Neural progenitor cell (in vitro differentiated cells): Measurements from ENCODE around the gene RPH3AL. TPM values are rescaled to one million over a fixed set of nuclear protein-coding genes. Genes with fewer than 3 reads are reported as not detected.
A peak's percentile ranks its signal among the peaks of the same experiment; 100 is the strongest.

Source experiments
- DNase-seq: peaks from one replicate; pipeline ENCODE4 v3.0.0-alpha.2; 2016; ENCODE audit warnings: low spot score
- H2AFZ ChIP-seq: fragments of 200-600 bp; sonication (generic); replicated peaks from 2 replicates; pipeline ENCODE4 v1.6.1; 2016; ENCODE audit warnings: antibody characterized with exemption
- H3F3A ChIP-seq: fragments of 200-600 bp; sonication (generic); 2 replicates; pipeline ENCODE4 v1.6.1; 2016; ENCODE audit warnings: antibody characterized with exemption, low read depth
- H3K27ac ChIP-seq: fragments of 200-600 bp; sonication (generic); 2 replicates; pipeline ENCODE4 v1.5.1; 2016; ENCODE audit warnings: mild to moderate bottlenecking
- H3K27me3 ChIP-seq: fragments of 200-600 bp; sonication (generic); 2 replicates; pipeline ENCODE4 v1.6.1; 2016; ENCODE audit warnings: mild to moderate bottlenecking, moderate library complexity
- H3K36me3 ChIP-seq: fragments of 200-600 bp; sonication (generic); 2 replicates; pipeline ENCODE4 v1.5.1; 2016
- H3K4me1 ChIP-seq: fragments of 200-600 bp; sonication (generic); 2 replicates; pipeline ENCODE4 v1.6.1; 2016; ENCODE audit warnings: mixed run types
- H3K4me2 ChIP-seq: fragments of 200-600 bp; sonication (generic); 2 replicates; pipeline ENCODE4 v1.6.1; 2016
- H3K4me3 ChIP-seq: fragments of 200-600 bp; sonication (generic); 2 replicates; pipeline ENCODE4 v1.5.1; 2016
- H3K79me2 ChIP-seq: fragments of 200-600 bp; sonication (generic); 2 replicates; pipeline ENCODE4 v1.6.1; 2016; ENCODE audit warnings: low read depth
- H3K9ac ChIP-seq: fragments of 200-600 bp; sonication (generic); 2 replicates; pipeline ENCODE4 v1.6.1; 2016
- H3K9me3 ChIP-seq: fragments of 200-600 bp; sonication (generic); 2 replicates; pipeline ENCODE4 v1.5.1; 2016; ENCODE audit warnings: low read depth
- H4K20me1 ChIP-seq: fragments of 200-600 bp; sonication (generic); 2 replicates; pipeline ENCODE4 v1.6.1; 2016; ENCODE audit warnings: low read depth
- H3K27ac Mint-ChIP-seq: 3 replicates; pipeline ENCODE4 v1.8.0; 2021; ENCODE audit warnings: mixed read lengths
- H3K27me3 Mint-ChIP-seq: 2 replicates; pipeline ENCODE4 v1.8.0; 2022; ENCODE audit warnings: low read depth, mild to moderate bottlenecking, inconsistent platforms, moderate library complexity, mixed read lengths; ENCODE audit not compliant: insufficient read depth
- H3K36me3 Mint-ChIP-seq: 3 replicates; pipeline ENCODE4 v1.8.0; 2021; ENCODE audit warnings: mixed read lengths
- H3K4me1 Mint-ChIP-seq: 3 replicates; pipeline ENCODE4 v1.8.0; 2021; ENCODE audit warnings: mixed read lengths
- H3K4me3 Mint-ChIP-seq: 3 replicates; pipeline ENCODE4 v1.8.0; 2021; ENCODE audit warnings: mild to moderate bottlenecking, moderate library complexity, mixed read lengths
- H3K9me3 Mint-ChIP-seq: 3 replicates; pipeline ENCODE4 v1.8.0; 2020; ENCODE audit warnings: mixed read lengths
- EZH2 ChIP-seq: fragments of 200-600 bp; sonication (generic); IDR thresholded peaks from 2 replicates; pipeline ENCODE4 v1.6.1; 2017; ENCODE audit warnings: antibody characterized with exemption, mild to moderate bottlenecking, moderate library complexity
- EZH2phosphoT487 ChIP-seq: fragments of 200-600 bp; sonication (generic); IDR thresholded peaks from 2 replicates; pipeline ENCODE4 v1.6.1; 2017; ENCODE audit warnings: antibody characterized with exemption
- total RNA-seq: library from RNA; depleted of rRNA; stranded (reverse); fragments of >200 nt; gene quantifications from 2 replicates; pipeline ENCODE4 v1.2.3, GENCODE V29; 2015; ENCODE audit warnings: low replicate concordance
- TF ChIP-seq, protein P1 (sequence below): fragments of 200-600 bp; sonication (generic); IDR thresholded peaks from 2 replicates; pipeline ENCODE4 v1.5.1; 2017; ENCODE audit warnings: antibody characterized with exemption, mild to moderate bottlenecking

The RPH3AL gene
- total RNA-seq, 1 donor from 2014 or later = 7.5 TPM

DNA sequence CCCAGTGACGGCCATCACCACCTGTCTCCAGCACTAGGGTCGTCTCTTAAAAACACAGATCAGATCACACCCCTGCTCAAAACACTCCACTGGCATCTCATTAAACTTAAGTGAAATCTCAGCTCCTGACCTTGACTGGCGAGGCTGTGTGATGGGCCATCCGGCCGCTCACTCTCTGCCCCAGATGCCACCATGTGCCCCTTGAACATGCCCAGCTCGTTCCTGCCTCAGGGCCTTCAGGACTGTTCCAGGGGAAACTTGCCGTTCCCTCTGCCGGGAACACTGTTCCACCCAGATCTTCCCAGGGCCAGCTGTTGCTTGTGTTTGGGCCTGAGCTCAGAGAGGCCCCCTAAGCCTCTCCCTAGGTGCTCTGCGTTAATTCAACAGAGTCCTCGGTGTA is 39.4 kb downstream of the RPH3AL start:
- H3K4me1 Mint-ChIP-seq = peaks cover 37% of the 10 kb centered on the region
- Histone ChIP-seq H3K79me2 (no peaks in the 10 kb centered on the region), H3F3A (peaks cover 19% of the 10 kb centered on the region), H3K36me3 (no peaks in the 10 kb centered on the region), H3K4me3 (no peak overlapping the region), H4K20me1 (peaks cover 7% of the 10 kb centered on the region), H3K9ac (no peak overlapping the region), H3K9me3 (no peaks in the 10 kb centered on the region), H3K4me1 (peaks cover 32% of the 10 kb centered on the region), H3K4me2 (no peak overlapping the region), H3K27ac (no peak overlapping the region), H2AFZ (no peak overlapping the region), H3K27me3 (no peaks in the 10 kb centered on the region)
- DNase-seq = no peak
- peaks cover 31% of the 10 kb centered on the region for H3K9me3 Mint-ChIP-seq
- H3K27ac Mint-ChIP-seq = no peak overlapping the region
- H3K27me3 Mint-ChIP-seq = peaks cover 19% of the 10 kb centered on the region
- TF ChIP-seq, protein P1, sequence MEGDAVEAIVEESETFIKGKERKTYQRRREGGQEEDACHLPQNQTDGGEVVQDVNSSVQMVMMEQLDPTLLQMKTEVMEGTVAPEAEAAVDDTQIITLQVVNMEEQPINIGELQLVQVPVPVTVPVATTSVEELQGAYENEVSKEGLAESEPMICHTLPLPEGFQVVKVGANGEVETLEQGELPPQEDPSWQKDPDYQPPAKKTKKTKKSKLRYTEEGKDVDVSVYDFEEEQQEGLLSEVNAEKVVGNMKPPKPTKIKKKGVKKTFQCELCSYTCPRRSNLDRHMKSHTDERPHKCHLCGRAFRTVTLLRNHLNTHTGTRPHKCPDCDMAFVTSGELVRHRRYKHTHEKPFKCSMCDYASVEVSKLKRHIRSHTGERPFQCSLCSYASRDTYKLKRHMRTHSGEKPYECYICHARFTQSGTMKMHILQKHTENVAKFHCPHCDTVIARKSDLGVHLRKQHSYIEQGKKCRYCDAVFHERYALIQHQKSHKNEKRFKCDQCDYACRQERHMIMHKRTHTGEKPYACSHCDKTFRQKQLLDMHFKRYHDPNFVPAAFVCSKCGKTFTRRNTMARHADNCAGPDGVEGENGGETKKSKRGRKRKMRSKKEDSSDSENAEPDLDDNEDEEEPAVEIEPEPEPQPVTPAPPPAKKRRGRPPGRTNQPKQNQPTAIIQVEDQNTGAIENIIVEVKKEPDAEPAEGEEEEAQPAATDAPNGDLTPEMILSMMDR = no peak
- TF ChIP-seq EZH2phosphoT487 = no peak
- TF ChIP-seq EZH2 = no peak
- H3K4me3 Mint-ChIP-seq = no peak overlapping the region
- peaks cover 6% of the 10 kb centered on the region for H3K36me3 Mint-ChIP-seq

DNA sequence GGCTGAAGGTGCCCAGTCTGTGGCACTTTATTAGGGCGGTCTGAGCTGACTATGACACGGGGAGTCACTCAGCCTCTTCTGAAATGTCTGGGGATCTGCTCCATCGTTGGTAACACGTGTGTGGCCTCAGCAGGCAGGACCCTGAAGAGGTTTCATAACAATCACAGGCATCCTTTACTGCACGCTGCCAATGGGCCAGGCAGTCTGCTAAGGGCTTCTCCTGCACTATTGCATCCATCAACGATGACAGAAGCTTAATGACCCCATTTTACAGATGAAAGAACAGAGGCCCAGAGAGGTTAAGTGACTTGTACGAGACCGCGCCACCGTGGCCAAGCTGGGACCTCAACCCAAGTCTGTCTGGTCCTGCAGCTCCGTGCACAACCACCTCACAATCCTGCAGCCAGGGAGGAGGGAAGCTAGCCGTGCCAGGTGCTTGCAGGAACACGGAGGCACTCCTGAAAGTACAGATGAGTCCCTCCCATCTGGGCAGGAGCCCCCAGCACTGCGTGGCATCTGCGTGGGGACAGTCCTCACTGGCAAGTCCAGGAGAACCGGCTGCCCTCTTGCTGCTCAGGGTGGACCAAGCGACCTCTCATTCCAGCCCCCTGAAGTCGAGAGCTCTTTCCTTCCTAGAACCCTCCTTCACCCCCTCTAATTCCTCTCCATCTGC is 40.0 kb downstream of the RPH3AL start:
- Histone ChIP-seq H3K27me3 (no peaks in the 10 kb centered on the region), H2AFZ (no peak overlapping the region), H3K27ac (no peak overlapping the region), H3K9ac (no peak overlapping the region), H3K36me3 (no peaks in the 10 kb centered on the region), H4K20me1 (peaks cover 7% of the 10 kb centered on the region), H3K4me2 (no peak overlapping the region), H3K9me3 (no peaks in the 10 kb centered on the region), H3F3A (peaks cover 19% of the 10 kb centered on the region), H3K79me2 (no peaks in the 10 kb centered on the region), H3K4me1 (peaks cover 32% of the 10 kb centered on the region), H3K4me3 (no peak overlapping the region)
- peak overlapping the region; percentile 27 for H3K27ac Mint-ChIP-seq
- H3K4me3 Mint-ChIP-seq = no peak overlapping the region
- DNase-seq = no peak
- H3K4me1 Mint-ChIP-seq = peaks cover 43% of the 10 kb centered on the region
- TF ChIP-seq EZH2phosphoT487 (no peak), EZH2 (no peak)
- TF ChIP-seq, protein P1 = no peak
- peaks cover 26% of the 10 kb centered on the region for H3K9me3 Mint-ChIP-seq
- peaks cover 19% of the 10 kb centered on the region for H3K27me3 Mint-ChIP-seq
- peaks cover 5% of the 10 kb centered on the region for H3K36me3 Mint-ChIP-seq

DNA sequence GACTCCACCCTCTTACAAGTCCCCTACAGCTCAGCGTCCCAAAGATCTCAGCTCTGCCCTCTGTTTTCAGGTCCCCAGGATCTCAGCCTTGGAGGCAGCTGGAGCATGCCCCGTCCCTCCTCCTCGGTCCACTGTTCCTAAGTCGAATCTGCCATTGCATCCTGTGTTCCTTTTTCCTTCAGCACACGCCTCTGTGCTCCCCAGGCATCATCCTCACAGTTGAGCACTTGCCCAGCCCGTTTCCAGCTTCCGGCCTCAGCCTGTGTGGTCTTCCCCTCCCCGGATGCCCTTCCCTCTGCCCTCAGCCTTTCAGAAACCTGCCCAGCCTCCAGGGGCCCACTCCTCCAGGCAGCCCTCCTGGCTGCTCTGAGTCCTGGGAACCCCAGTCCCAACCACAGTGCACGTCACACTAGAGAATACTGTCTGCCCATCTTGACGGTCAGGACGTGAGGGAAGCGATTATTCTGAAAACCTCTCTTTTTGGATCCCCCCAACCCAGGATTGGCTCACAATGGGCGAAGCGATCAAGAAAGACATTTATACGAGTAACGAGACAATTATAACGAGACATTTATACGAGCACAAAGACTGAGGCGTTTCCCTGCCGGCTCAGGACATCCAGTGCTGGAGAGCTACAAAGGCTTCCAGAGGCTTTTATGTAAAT is 41.4 kb downstream of the RPH3AL start:
- H3K9me3 Mint-ChIP-seq = peaks cover 15% of the 10 kb centered on the region
- peaks cover 12% of the 10 kb centered on the region for H3K27me3 Mint-ChIP-seq
- Histone ChIP-seq H3K79me2 (no peaks in the 10 kb centered on the region), H3K27ac (no peak overlapping the region), H4K20me1 (peaks cover 7% of the 10 kb centered on the region), H3F3A (peaks cover 19% of the 10 kb centered on the region), H3K9ac (no peak overlapping the region), H3K9me3 (no peaks in the 10 kb centered on the region), H2AFZ (no peak overlapping the region), H3K4me3 (no peak overlapping the region), H3K4me1 (peaks cover 32% of the 10 kb centered on the region), H3K4me2 (peak overlapping the region; percentile 42), H3K36me3 (no peaks in the 10 kb centered on the region), H3K27me3 (no peaks in the 10 kb centered on the region)
- H3K36me3 Mint-ChIP-seq = no peaks in the 10 kb centered on the region
- TF ChIP-seq, protein P1 = no peak
- TF ChIP-seq EZH2phosphoT487 (no peak), EZH2 (no peak)
- H3K4me1 Mint-ChIP-seq = peaks cover 52% of the 10 kb centered on the region
- DNase-seq = peak; percentile 53
- H3K4me3 Mint-ChIP-seq = peak overlapping the region; percentile 74
- H3K27ac Mint-ChIP-seq = peak overlapping the region; percentile 94
